Nephron progenitor cell (in vitro differentiated cells): ENCODE data around the gene UACA.

Experiments used
- DNase-seq: peaks from one replicate; pipeline ENCODE4 v3.0.0; 2021
- H3K27ac Mint-ChIP-seq: 2 replicates; pipeline ENCODE4 v1.8.0; 2021; ENCODE audit warnings: mild to moderate bottlenecking, moderate library complexity, mixed read lengths
- H3K27me3 Mint-ChIP-seq: 2 replicates; pipeline ENCODE4 v1.8.0; 2021; ENCODE audit warnings: mild to moderate bottlenecking, low read depth, mixed read lengths; ENCODE audit not compliant: poor library complexity
- H3K36me3 Mint-ChIP-seq: 2 replicates; pipeline ENCODE4 v1.8.0; 2021; ENCODE audit warnings: low read depth, mixed read lengths
- H3K4me1 Mint-ChIP-seq: 2 replicates; pipeline ENCODE4 v1.8.0; 2021; ENCODE audit warnings: mixed read lengths
- H3K4me3 Mint-ChIP-seq: 2 replicates; pipeline ENCODE4 v1.8.0; 2021; ENCODE audit warnings: mild to moderate bottlenecking, moderate library complexity, mixed read lengths
- H3K9me3 Mint-ChIP-seq: 2 replicates; pipeline ENCODE4 v1.8.0; 2021; ENCODE audit warnings: mild to moderate bottlenecking, moderate library complexity, mixed read lengths
- TF ChIP-seq, protein P1 (sequence below): fragments of 200-600 bp; sonication (generic); IDR thresholded peaks from 2 replicates; pipeline ENCODE4 v1.5.0; 2021; ENCODE audit warnings: antibody characterized with exemption

UACA gene

DNA sequence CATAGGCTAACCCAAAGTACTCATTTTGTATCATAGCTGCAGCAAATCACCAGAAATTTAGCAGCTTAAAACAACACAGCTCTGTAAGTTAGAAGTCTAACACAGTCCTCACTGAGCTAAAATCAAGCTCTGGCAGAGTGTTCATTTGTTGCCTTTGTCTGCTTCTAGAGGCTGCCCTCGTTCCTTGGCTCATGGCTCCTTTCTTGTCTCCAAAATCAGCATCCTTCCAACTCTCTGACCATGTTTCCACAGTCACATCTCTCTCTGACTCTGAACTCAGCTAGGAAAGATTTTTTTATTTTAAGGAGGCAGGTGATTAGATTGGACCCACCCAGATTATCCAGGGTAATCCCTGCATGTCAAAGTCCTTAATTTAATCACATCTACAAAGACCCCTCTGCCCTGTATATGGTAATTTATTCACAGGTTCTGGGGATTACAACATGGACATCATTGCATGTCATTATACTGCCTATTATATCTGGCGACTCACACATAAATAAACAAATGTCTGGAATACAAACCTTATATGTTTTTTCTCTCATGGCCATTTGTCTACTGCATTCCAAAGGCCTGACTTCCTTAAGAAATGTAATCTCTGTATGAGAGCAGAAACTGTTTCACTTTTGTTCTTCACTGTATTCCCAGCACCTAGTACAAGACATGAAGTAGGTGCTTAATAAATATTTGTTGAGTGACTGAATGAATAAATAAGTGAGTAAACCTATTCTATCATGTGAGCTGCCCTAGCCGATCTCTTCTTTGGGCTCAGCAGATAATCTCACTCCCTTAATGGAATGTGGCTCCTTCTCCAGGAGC lies 15.1 kb upstream of the UACA start:
- TF ChIP-seq, protein P1, sequence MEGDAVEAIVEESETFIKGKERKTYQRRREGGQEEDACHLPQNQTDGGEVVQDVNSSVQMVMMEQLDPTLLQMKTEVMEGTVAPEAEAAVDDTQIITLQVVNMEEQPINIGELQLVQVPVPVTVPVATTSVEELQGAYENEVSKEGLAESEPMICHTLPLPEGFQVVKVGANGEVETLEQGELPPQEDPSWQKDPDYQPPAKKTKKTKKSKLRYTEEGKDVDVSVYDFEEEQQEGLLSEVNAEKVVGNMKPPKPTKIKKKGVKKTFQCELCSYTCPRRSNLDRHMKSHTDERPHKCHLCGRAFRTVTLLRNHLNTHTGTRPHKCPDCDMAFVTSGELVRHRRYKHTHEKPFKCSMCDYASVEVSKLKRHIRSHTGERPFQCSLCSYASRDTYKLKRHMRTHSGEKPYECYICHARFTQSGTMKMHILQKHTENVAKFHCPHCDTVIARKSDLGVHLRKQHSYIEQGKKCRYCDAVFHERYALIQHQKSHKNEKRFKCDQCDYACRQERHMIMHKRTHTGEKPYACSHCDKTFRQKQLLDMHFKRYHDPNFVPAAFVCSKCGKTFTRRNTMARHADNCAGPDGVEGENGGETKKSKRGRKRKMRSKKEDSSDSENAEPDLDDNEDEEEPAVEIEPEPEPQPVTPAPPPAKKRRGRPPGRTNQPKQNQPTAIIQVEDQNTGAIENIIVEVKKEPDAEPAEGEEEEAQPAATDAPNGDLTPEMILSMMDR: no peak
- no peaks in the 10 kb centered on the region for H3K9me3 Mint-ChIP-seq
- no peak for DNase-seq
- no peak overlapping the region for H3K27ac Mint-ChIP-seq
- no peak overlapping the region for H3K4me3 Mint-ChIP-seq
- H3K4me1 Mint-ChIP-seq: peaks cover under 1% of the 10 kb centered on the region
- peaks cover 3% of the 10 kb centered on the region for H3K27me3 Mint-ChIP-seq
- H3K36me3 Mint-ChIP-seq: no peaks in the 10 kb centered on the region

DNA sequence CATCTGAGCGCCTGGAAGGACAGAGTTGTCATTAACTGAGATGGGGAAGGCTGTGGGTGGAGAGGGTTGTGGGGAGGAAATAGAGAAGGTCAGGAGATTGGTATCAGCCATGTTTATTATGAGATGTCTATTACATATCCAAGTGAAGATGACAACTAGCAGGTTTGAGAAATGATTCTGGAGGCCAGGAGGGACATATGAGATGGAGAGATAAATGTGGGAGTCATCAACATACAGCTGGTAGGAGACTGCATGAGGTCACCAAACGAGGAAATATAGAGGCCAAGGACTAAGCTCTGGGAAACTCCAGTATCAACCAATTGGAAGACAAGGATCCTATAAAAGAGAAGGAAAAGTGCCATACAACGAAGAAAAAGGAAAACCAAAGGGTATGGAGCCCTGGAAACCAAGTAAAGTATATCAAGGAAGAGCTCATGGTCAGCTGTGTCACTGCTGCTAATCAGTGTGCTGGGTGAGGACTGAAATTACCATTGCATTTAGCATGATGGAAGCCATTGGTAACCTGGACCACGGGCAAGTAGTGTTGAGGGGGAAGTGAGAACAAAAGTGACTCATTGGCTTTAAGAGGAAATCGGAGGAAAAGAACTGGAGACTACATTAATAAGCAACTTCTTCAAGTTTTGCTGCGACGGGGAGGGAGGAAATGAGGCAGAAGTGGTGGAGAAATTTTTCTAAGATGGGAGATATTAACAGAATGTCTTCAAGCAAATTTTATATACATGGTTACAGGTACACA lies 14.0 kb upstream of the UACA start:
- Mint-ChIP-seq H3K9me3 (no peaks in the 10 kb centered on the region), H3K4me1 (no peaks in the 10 kb centered on the region), H3K36me3 (no peaks in the 10 kb centered on the region), H3K4me3 (no peak overlapping the region), H3K27ac (no peak overlapping the region), H3K27me3 (peaks cover 3% of the 10 kb centered on the region)
- no peak for DNase-seq
- TF ChIP-seq, protein P1: no peak

DNA sequence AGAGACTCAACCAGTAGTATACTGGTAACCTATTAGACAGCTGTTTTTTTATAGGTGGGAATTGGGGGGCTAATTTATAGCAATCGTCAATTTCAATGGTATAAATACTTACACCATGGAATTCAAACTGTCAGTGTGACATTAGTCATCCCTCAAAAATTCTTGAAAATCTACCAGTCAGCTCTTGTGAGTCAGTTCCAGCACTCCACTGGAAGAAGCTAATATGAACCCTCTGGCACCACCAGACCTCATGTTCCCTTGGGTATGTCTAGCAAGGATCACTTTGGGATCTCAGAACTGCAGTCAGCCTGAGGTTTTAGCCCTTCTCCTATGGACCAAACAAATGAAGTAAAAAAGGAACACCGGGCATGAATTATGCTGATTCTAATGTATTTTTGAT lies 11.8 kb upstream of the UACA start:
- Mint-ChIP-seq H3K4me1 (peaks cover 6% of the 10 kb centered on the region), H3K9me3 (no peaks in the 10 kb centered on the region), H3K27ac (no peak overlapping the region), H3K4me3 (no peak overlapping the region), H3K27me3 (peaks cover 3% of the 10 kb centered on the region), H3K36me3 (no peaks in the 10 kb centered on the region)
- TF ChIP-seq, protein P1: no peak
- DNase-seq: no peak

DNA sequence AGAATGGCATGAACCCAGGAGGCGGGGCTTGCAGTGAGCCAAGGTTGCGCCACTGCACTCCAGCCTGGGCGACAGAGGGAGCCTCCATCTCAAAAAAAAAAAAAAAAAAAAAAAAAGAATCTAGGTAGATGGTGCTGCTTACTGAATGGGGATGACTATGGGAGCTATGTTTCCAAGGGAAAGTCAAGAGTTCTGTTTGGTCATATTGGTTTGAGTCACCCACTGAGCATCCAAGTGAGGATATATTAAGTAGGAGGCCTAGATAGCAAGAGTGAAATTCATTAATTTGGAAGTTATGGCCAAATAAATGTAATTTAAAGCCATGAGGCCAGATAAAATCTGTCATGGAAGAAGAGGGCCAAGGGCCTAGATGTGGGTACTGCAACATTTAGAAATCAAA lies 9.0 kb upstream of the UACA start:
- Mint-ChIP-seq H3K27ac (no peak overlapping the region), H3K27me3 (peaks cover 3% of the 10 kb centered on the region), H3K36me3 (no peaks in the 10 kb centered on the region), H3K9me3 (no peaks in the 10 kb centered on the region), H3K4me1 (peaks cover 6% of the 10 kb centered on the region), H3K4me3 (no peak overlapping the region)
- DNase-seq: no peak
- TF ChIP-seq, protein P1: no peak

DNA sequence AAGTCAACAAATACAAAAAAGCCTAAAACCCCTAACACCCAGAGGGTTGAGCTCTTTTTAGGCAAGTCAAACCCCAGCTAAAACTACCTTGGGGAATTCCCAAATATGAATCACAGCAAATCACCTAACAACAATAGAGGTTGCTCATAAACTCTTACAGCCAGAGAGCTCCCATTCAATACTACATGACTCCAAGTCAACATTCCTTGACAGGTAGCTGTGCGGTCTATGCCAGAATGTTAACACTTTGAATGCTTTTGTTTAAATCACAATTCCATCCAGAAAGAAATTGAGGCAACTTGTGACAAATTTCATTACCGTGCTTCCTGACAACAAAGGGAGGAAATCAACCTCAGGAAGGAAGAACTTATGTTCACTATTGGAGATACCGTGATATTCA lies 7.5 kb upstream of the UACA start:
- peaks cover 3% of the 10 kb centered on the region for H3K27me3 Mint-ChIP-seq
- no peak overlapping the region for H3K27ac Mint-ChIP-seq
- no peak for DNase-seq
- no peaks in the 10 kb centered on the region for H3K36me3 Mint-ChIP-seq
- TF ChIP-seq, protein P1: no peak
- no peaks in the 10 kb centered on the region for H3K9me3 Mint-ChIP-seq
- H3K4me3 Mint-ChIP-seq: no peak overlapping the region
- peaks cover 6% of the 10 kb centered on the region for H3K4me1 Mint-ChIP-seq
